ENCODE measurements around the gene GPBP1L1.
"Not testable (repeated sequence)": the region's sequence is repeated elsewhere in the genome, so short reads cannot be mapped to it uniquely, and the experiment has no call there.

Gene GPBP1L1

GRCh38 chr1:45607404-45608074, 78.8 kb downstream of the GPBP1L1 start:
- Histone ChIP-seq H4K91ac (ENCODE audit: low read length) (no peak overlapping the region), H3K4me3 (ENCODE audit: insufficient read depth in 1 of 2, low read depth in 1 of 2, low read length in 2 of 2) (no peak overlapping the region), H2BK12ac (ENCODE audit: low read length in 2 of 2) (no peak overlapping the region), H3K4me1 (ENCODE audit: control insufficient read depth, insufficient read depth, low read depth, low read length) (no peaks in the 10 kb centered on the region), H4K8ac (ENCODE audit: low read length) (peak overlapping the region; percentile 24), H3K79me1 (replicated peaks; ENCODE audit: low read length, poor library complexity, severe bottlenecking) (peaks cover 4% of the 10 kb centered on the region), H3K9ac (ENCODE audit: low read length) (no peak overlapping the region), H3K36me3 (ENCODE audit: control insufficient read depth in 1 of 2, insufficient read depth in 2 of 2, low read depth in 1 of 2, low read length in 2 of 2) (peaks cover 17 to 61% of the 10 kb centered on the region in 2 experiments), H3K27me3 (ENCODE audit: control insufficient read depth in 1 of 2, insufficient read depth in 1 of 2, low read length in 2 of 2) (no peaks in the 10 kb centered on the region), H3K23ac (ENCODE audit: low read length in 2 of 2) (no peak overlapping the region), H3K18ac (ENCODE audit: low read depth in 1 of 2, low read length in 2 of 2) (no peak overlapping the region), H3K14ac (ENCODE audit: low read length in 2 of 2) (no peak overlapping the region), H2BK15ac (ENCODE audit: low read depth, poor library complexity, severe bottlenecking) (no peak overlapping the region), H3K4ac (ENCODE audit: low read depth in 1 of 2, low read length in 2 of 2) (no peak overlapping the region), H3K4me2 (ENCODE audit: low read length, poor library complexity, severe bottlenecking) (no peak overlapping the region), H3K27ac (ENCODE audit: low read length, poor library complexity, severe bottlenecking) (no peak overlapping the region), H2AFZ (ENCODE audit: low read depth, low read length) (no peak overlapping the region), H2BK120ac (ENCODE audit: low read depth, low read length) (no peak overlapping the region), H2BK5ac (ENCODE audit: low read depth, low read length, poor library complexity, severe bottlenecking) (no peak overlapping the region), H3K9me3 (ENCODE audit: control insufficient read depth, low read length) (no peaks in the 10 kb centered on the region), H2AK5ac (ENCODE audit: low read length, severe bottlenecking) (no peak overlapping the region)
- DNase-seq: no peak
- 86% methylated on average over 5 of the region's 6 CpGs for WGBS

- H2BK5ac ChIP-seq (ENCODE audit: low read depth, low read length, poor library complexity, severe bottlenecking): no peak overlapping the region
- no peak overlapping the region for H2BK12ac ChIP-seq (ENCODE audit: low read length in 2 of 2)
- H3K4me3 ChIP-seq (ENCODE audit: insufficient read depth in 1 of 2, low read depth in 1 of 2, low read length in 2 of 2): no peak overlapping the region
- H4K91ac ChIP-seq (ENCODE audit: low read length): no peak overlapping the region
- H3K27me3 ChIP-seq (ENCODE audit: control insufficient read depth in 1 of 2, insufficient read depth in 1 of 2, low read length in 2 of 2): no peaks in the 10 kb centered on the region
- no peak overlapping the region for H3K23ac ChIP-seq (ENCODE audit: low read length in 2 of 2)
- H3K79me1 ChIP-seq (replicated peaks; ENCODE audit: low read length, poor library complexity, severe bottlenecking): peaks cover 5% of the 10 kb centered on the region
- H3K27ac ChIP-seq (ENCODE audit: low read length, poor library complexity, severe bottlenecking): no peak overlapping the region
- no peak overlapping the region for H2AK5ac ChIP-seq (ENCODE audit: low read length, severe bottlenecking)
- no peak overlapping the region for H3K14ac ChIP-seq (ENCODE audit: low read length in 2 of 2)
- no peak overlapping the region for H3K18ac ChIP-seq (ENCODE audit: low read depth in 1 of 2, low read length in 2 of 2)
- no peaks in the 10 kb centered on the region for H3K9me3 ChIP-seq (ENCODE audit: control insufficient read depth, low read length)
- H4K8ac ChIP-seq (ENCODE audit: low read length): no peak overlapping the region
- no peak overlapping the region for H2BK120ac ChIP-seq (ENCODE audit: low read depth, low read length)
- WGBS: 80% methylated on average over 1 of the region's 2 CpGs
- H3K4ac ChIP-seq (ENCODE audit: low read depth in 1 of 2, low read length in 2 of 2): no peak overlapping the region
- H3K4me1 ChIP-seq (ENCODE audit: control insufficient read depth, insufficient read depth, low read depth, low read length): no peaks in the 10 kb centered on the region
- H3K9ac ChIP-seq (ENCODE audit: low read length): no peak overlapping the region
- no peak overlapping the region for H3K4me2 ChIP-seq (ENCODE audit: low read length, poor library complexity, severe bottlenecking)
- H2BK15ac ChIP-seq (ENCODE audit: low read depth, poor library complexity, severe bottlenecking): no peak overlapping the region
- H3K36me3 ChIP-seq (ENCODE audit: control insufficient read depth in 1 of 2, insufficient read depth in 2 of 2, low read depth in 1 of 2, low read length in 2 of 2): peaks cover 6 to 42% of the 10 kb centered on the region in 2 experiments
- no peak for DNase-seq
- no peak overlapping the region for H2AFZ ChIP-seq (ENCODE audit: low read depth, low read length)
Measured at GRCh38 chr1:45604239-45604638, 82.1 kb downstream of the GPBP1L1 start.

GRCh38 chr1:45596765-45597164, 89.6 kb downstream of the GPBP1L1 start:
- H4K91ac ChIP-seq (ENCODE audit: low read length); H3K27ac ChIP-seq (ENCODE audit: low read length, poor library complexity, severe bottlenecking); H3K23ac ChIP-seq (ENCODE audit: low read length in 2 of 2); H4K8ac ChIP-seq (ENCODE audit: low read length); H3K9me3 ChIP-seq (ENCODE audit: control insufficient read depth, low read length); H2AFZ ChIP-seq (ENCODE audit: low read depth, low read length); H3K9ac ChIP-seq (ENCODE audit: low read length); H3K4me1 ChIP-seq (ENCODE audit: control insufficient read depth, insufficient read depth, low read depth, low read length); H3K14ac ChIP-seq (ENCODE audit: low read length in 2 of 2); H2AK5ac ChIP-seq (ENCODE audit: low read length, severe bottlenecking); H2BK12ac ChIP-seq (ENCODE audit: low read length in 2 of 2); H3K4ac ChIP-seq (ENCODE audit: low read depth in 1 of 2, low read length in 2 of 2); H2BK120ac ChIP-seq (ENCODE audit: low read depth, low read length); H2BK5ac ChIP-seq (ENCODE audit: low read depth, low read length, poor library complexity, severe bottlenecking); H3K18ac ChIP-seq (ENCODE audit: low read depth in 1 of 2, low read length in 2 of 2); H2BK15ac ChIP-seq (ENCODE audit: low read depth, poor library complexity, severe bottlenecking); H3K4me2 ChIP-seq (ENCODE audit: low read length, poor library complexity, severe bottlenecking); H3K4me3 ChIP-seq (ENCODE audit: insufficient read depth in 1 of 2, low read depth in 1 of 2, low read length in 2 of 2); DNase-seq; H3K79me1 ChIP-seq (replicated peaks; ENCODE audit: low read length, poor library complexity, severe bottlenecking); H3K27me3 ChIP-seq (ENCODE audit: control insufficient read depth in 1 of 2, insufficient read depth in 1 of 2, low read length in 2 of 2): not testable (repeated sequence)
- H3K36me3 ChIP-seq (ENCODE audit: control insufficient read depth in 1 of 2, insufficient read depth in 2 of 2, low read depth in 1 of 2, low read length in 2 of 2): peaks cover 10 to 28% of the 10 kb centered on the region in 2 experiments
- 99% methylated on average over 8 of the region's 8 CpGs for WGBS

- no peak overlapping the region for H3K9ac ChIP-seq (ENCODE audit: low read length)
- no peak overlapping the region for H3K4ac ChIP-seq (ENCODE audit: low read depth in 1 of 2, low read length in 2 of 2)
- H2BK120ac ChIP-seq (ENCODE audit: low read depth, low read length): no peak overlapping the region
- no peak overlapping the region for H2BK5ac ChIP-seq (ENCODE audit: low read depth, low read length, poor library complexity, severe bottlenecking)
- H3K14ac ChIP-seq (ENCODE audit: low read length in 2 of 2): no peak overlapping the region
- H3K18ac ChIP-seq (ENCODE audit: low read depth in 1 of 2, low read length in 2 of 2): no peak overlapping the region
- no peak for DNase-seq
- H3K9me3 ChIP-seq (ENCODE audit: control insufficient read depth, low read length): no peaks in the 10 kb centered on the region
- no peak overlapping the region for H3K27ac ChIP-seq (ENCODE audit: low read length, poor library complexity, severe bottlenecking)
- H3K23ac ChIP-seq (ENCODE audit: low read length in 2 of 2): no peak overlapping the region
- H3K27me3 ChIP-seq (ENCODE audit: control insufficient read depth in 1 of 2, insufficient read depth in 1 of 2, low read length in 2 of 2): no peaks in the 10 kb centered on the region
- peaks cover 12 to 28% of the 10 kb centered on the region in 2 experiments for H3K36me3 ChIP-seq (ENCODE audit: control insufficient read depth in 1 of 2, insufficient read depth in 2 of 2, low read depth in 1 of 2, low read length in 2 of 2)
- H3K79me1 ChIP-seq (replicated peaks; ENCODE audit: low read length, poor library complexity, severe bottlenecking): peaks cover 8% of the 10 kb centered on the region
- H2BK15ac ChIP-seq (ENCODE audit: low read depth, poor library complexity, severe bottlenecking): no peak overlapping the region
- H3K4me1 ChIP-seq (ENCODE audit: control insufficient read depth, insufficient read depth, low read depth, low read length): peaks cover 1% of the 10 kb centered on the region
- 95% methylated on average over 4 of the region's 4 CpGs for WGBS
- no peak overlapping the region for H3K4me2 ChIP-seq (ENCODE audit: low read length, poor library complexity, severe bottlenecking)
- H2AFZ ChIP-seq (ENCODE audit: low read depth, low read length): no peak overlapping the region
- H3K4me3 ChIP-seq (ENCODE audit: insufficient read depth in 1 of 2, low read depth in 1 of 2, low read length in 2 of 2): no peak overlapping the region
- H2AK5ac ChIP-seq (ENCODE audit: low read length, severe bottlenecking): no peak overlapping the region
- H4K8ac ChIP-seq (ENCODE audit: low read length): no peak overlapping the region
- H4K91ac ChIP-seq (ENCODE audit: low read length): no peak overlapping the region
- H2BK12ac ChIP-seq (ENCODE audit: low read length in 2 of 2): no peak overlapping the region
Measured at GRCh38 chr1:45594412-45594811, 91.9 kb downstream of the GPBP1L1 start.

Data from mesenchymal stem cell (in vitro differentiated cells and primary cell).